Measurements from ENCODE around the gene INS.
"Not testable (repeated sequence)": the region's sequence is repeated elsewhere in the genome, so short reads cannot be mapped to it uniquely, and the experiment has no call there.

The INS gene

GRCh38 chr11:2198621-2199365, 37.8 kb upstream of the INS start:
- no peak for DNase-seq

GRCh38 chr11:2197771-2198520, 36.9 kb upstream of the INS start:
- DNase-seq, result no peak

GRCh38 chr11:2196970-2197770, 36.2 kb upstream of the INS start:
- peak; percentile 87 for DNase-seq

- no peak for DNase-seq
These were observed 34.7 kb upstream of the INS start for GRCh38 chr11:2195756-2196088.

- peak; percentile 89 for DNase-seq
These were observed 34.1 kb upstream of the INS start for GRCh38 chr11:2194877-2195755.

- DNase-seq, result not testable (repeated sequence)
These were observed 33.0 kb upstream of the INS start for GRCh38 chr11:2193888-2194595.

GRCh38 chr11:2193099-2193887, 32.3 kb upstream of the INS start:
- no peak for DNase-seq

GRCh38 chr11:2192435-2192834, 31.4 kb upstream of the INS start:
- DNase-seq, result no peak

GRCh38 chr11:2191883-2192282, 30.9 kb upstream of the INS start:
- no peak for DNase-seq

- no peak for DNase-seq
These were observed 29.9 kb upstream of the INS start for GRCh38 chr11:2190657-2191471.

- DNase-seq, result no peak
These were observed 29.1 kb upstream of the INS start for GRCh38 chr11:2189938-2190656.

- DNase-seq, result no peak
These were observed 27.7 kb upstream of the INS start for GRCh38 chr11:2188745-2189144.

GRCh38 chr11:2187280-2187707, 26.3 kb upstream of the INS start:
- DNase-seq, result no peak

- peak; percentile 69 for DNase-seq
These were observed 25.8 kb upstream of the INS start for GRCh38 chr11:2186669-2187279.

GRCh38 chr11:2185324-2186085, 24.5 kb upstream of the INS start:
- no peak for DNase-seq

GRCh38 chr11:2182692-2183474, 21.9 kb upstream of the INS start:
- DNase-seq, result no peak

- no peak for DNase-seq
These were observed 21.1 kb upstream of the INS start for GRCh38 chr11:2182075-2182474.
